ENCODE data around the gene WNT2. TPM values are rescaled to one million over a fixed set of nuclear protein-coding genes. Genes with fewer than 3 reads are reported as not detected.
A peak's percentile ranks its signal among the peaks of the same experiment; 100 is the strongest.
"Not testable (repeated sequence)": the region's sequence is repeated elsewhere in the genome, so short reads cannot be mapped to it uniquely, and the experiment has no call there.

The WNT2 gene
- total RNA-seq, 2 donors from 2014 or later, result not detected

- H3K27me3 ChIP-seq, result no peaks in the 10 kb centered on the region
- DNase-seq (no peak), ATAC-seq (no peak)
- H3K9me3 ChIP-seq, result no peaks in the 10 kb centered on the region
- H3K27ac ChIP-seq, result no peak overlapping the region
- intact Hi-C loops (cut with DNase I), result no loop called here
- no peaks in the 10 kb centered on the region for H3K36me3 ChIP-seq (replicated peaks in 1 of 2; ENCODE audit: insufficient read depth in 1 of 2, low read depth in 2 of 2)
- H3K4me1 ChIP-seq, result peaks cover 7% of the 10 kb centered on the region
- H3K4me3 ChIP-seq, result no peak overlapping the region
- TF ChIP-seq CTCF (IDR thresholded peaks at IDR 0.05), result no peak
- no peak for TF ChIP-seq POLR2A (IDR thresholded peaks at IDR 0.05)
Measured at GRCh38 chr7:117313582-117313981, 9.3 kb downstream of the WNT2 start.

- intact Hi-C loops (cut with DNase I), result no loop called here
- Histone ChIP-seq H3K4me1 (peaks cover 7% of the 10 kb centered on the region), H3K27me3 (no peaks in the 10 kb centered on the region), H3K36me3 (replicated peaks in 1 of 2; ENCODE audit: insufficient read depth in 1 of 2, low read depth in 2 of 2) (no peaks in the 10 kb centered on the region), H3K27ac (no peak overlapping the region), H3K9me3 (no peaks in the 10 kb centered on the region), H3K4me3 (no peak overlapping the region)
- DNase-seq (no peak), ATAC-seq (no peak)
- 69 to 73% methylated on average over 5 of the region's 5 CpGs for WGBS, 2 donors
- peak in 3 of 7 experiments; percentile 12 to 24 (median 16) for TF ChIP-seq CTCF (IDR thresholded peaks at IDR 0.05)
- no peak for TF ChIP-seq POLR2A (IDR thresholded peaks at IDR 0.05)
Measured at GRCh38 chr7:117312593-117313580, 10.0 kb downstream of the WNT2 start.

- Histone ChIP-seq H3K9me3 (no peaks in the 10 kb centered on the region), H3K36me3 (replicated peaks in 1 of 2; ENCODE audit: insufficient read depth in 1 of 2, low read depth in 2 of 2) (no peaks in the 10 kb centered on the region), H3K4me1 (peaks cover 7% of the 10 kb centered on the region), H3K4me3 (no peak overlapping the region), H3K27me3 (no peaks in the 10 kb centered on the region), H3K27ac (no peak overlapping the region)
- intact Hi-C loops (cut with DNase I), result no loop called here
- no peak for DNase-seq
- no peak for ATAC-seq
- TF ChIP-seq CTCF (IDR thresholded peaks at IDR 0.05) (no peak), POLR2A (IDR thresholded peaks at IDR 0.05) (no peak)
- WGBS, 2 donors, result 93 to 100% methylated on average over 1 of the region's 1 CpG
Measured at GRCh38 chr7:117308891-117309290, 14.0 kb downstream of the WNT2 start.

- no peak overlapping the region for H3K4me3 ChIP-seq
- H3K27me3 ChIP-seq, result no peaks in the 10 kb centered on the region
- 81 to 86% methylated on average over 4 of the region's 4 CpGs for WGBS, 2 donors
- H3K36me3 ChIP-seq (replicated peaks in 1 of 2; ENCODE audit: insufficient read depth in 1 of 2, low read depth in 2 of 2), result no peaks in the 10 kb centered on the region
- no peak for ATAC-seq
- intact Hi-C loops (cut with DNase I), result no loop called here
- no peak overlapping the region for H3K27ac ChIP-seq
- DNase-seq, result no peak
- no peak for TF ChIP-seq POLR2A (IDR thresholded peaks at IDR 0.05)
- no peak for TF ChIP-seq CTCF (IDR thresholded peaks at IDR 0.05)
- H3K9me3 ChIP-seq, result no peaks in the 10 kb centered on the region
- no peaks in the 10 kb centered on the region for H3K4me1 ChIP-seq
Measured at GRCh38 chr7:117302396-117302795, 20.5 kb downstream of the WNT2 start.

- intact Hi-C loops (cut with DNase I); H3K36me3 ChIP-seq (replicated peaks in 1 of 2; ENCODE audit: insufficient read depth in 1 of 2, low read depth in 2 of 2); H3K4me1 ChIP-seq; ATAC-seq; H3K4me3 ChIP-seq; H3K9me3 ChIP-seq; DNase-seq; H3K27me3 ChIP-seq; H3K27ac ChIP-seq: not testable (repeated sequence)
- WGBS, 2 donors, result 76 to 79% methylated on average over 5 of the region's 5 CpGs
Measured at GRCh38 chr7:117300506-117300905, 22.4 kb downstream of the WNT2 start.

All from body of pancreas (tissue), 4 donors.